Vagina (tissue), 2 donors: ENCODE measurements around the gene NFYC.

Experiments used
- CTCF ChIP-seq, 3 experiments: fragments of 450-650 bp in 2 of 3; fragments of 200-600 bp in 1 of 3; sonication (generic) in 1 of 3; IDR thresholded peaks; one replicate each; pipeline ENCODE4 v1.5.1; 2017 to 2019; ENCODE audit warnings: antibody characterized with exemption in 3 of 3, mild to moderate bottlenecking in 2 of 3, moderate library complexity in 2 of 3
- POLR2A ChIP-seq, 2 donors: fragments of 450-650 bp; IDR thresholded peaks; one replicate each; pipeline ENCODE4 v1.6.1; 2017; ENCODE audit warnings: antibody characterized with exemption in 2 of 2, mild to moderate bottlenecking in 2 of 2, moderate library complexity in 2 of 2

- no peak for TF ChIP-seq POLR2A (IDR thresholded peaks at IDR 0.05)
- no peak for TF ChIP-seq CTCF (IDR thresholded peaks at IDR 0.05)
Observed at GRCh38 chr1:40808444-40808843, 116.9 kb downstream of the NFYC start.
